Endothelial cell (in vitro differentiated cells): ENCODE measurements around the gene TRIO. TPM values are rescaled to one million over a fixed set of nuclear protein-coding genes. Genes with fewer than 3 reads are reported as not detected.
"Not testable (repeated sequence)": the region's sequence is repeated elsewhere in the genome, so short reads cannot be mapped to it uniquely, and the experiment has no call there.

Experiments
- DNase-seq: peaks from one replicate; pipeline ENCODE4 v3.0.0; 2021; ENCODE audit warnings: low spot score
- H3K27ac Mint-ChIP-seq: one replicate; pipeline ENCODE4 v1.8.0; 2021; ENCODE audit warnings: mixed read lengths, inconsistent platforms; ENCODE audit not compliant: unreplicated experiment
- H3K27me3 Mint-ChIP-seq: one replicate; pipeline ENCODE4 v1.8.0; 2021; ENCODE audit warnings: mild to moderate bottlenecking, moderate library complexity, mixed read lengths, inconsistent platforms; ENCODE audit not compliant: unreplicated experiment
- H3K36me3 Mint-ChIP-seq: one replicate; pipeline ENCODE4 v1.8.0; 2021; ENCODE audit warnings: mild to moderate bottlenecking, low read depth, mixed read lengths, inconsistent platforms; ENCODE audit not compliant: unreplicated experiment
- H3K4me1 Mint-ChIP-seq: one replicate; pipeline ENCODE4 v1.8.0; 2021; ENCODE audit warnings: mild to moderate bottlenecking, mixed read lengths, inconsistent platforms; ENCODE audit not compliant: unreplicated experiment
- H3K4me3 Mint-ChIP-seq: one replicate; pipeline ENCODE4 v1.8.0; 2021; ENCODE audit warnings: mild to moderate bottlenecking, mixed read lengths, inconsistent platforms; ENCODE audit not compliant: unreplicated experiment
- H3K9me3 Mint-ChIP-seq: one replicate; pipeline ENCODE4 v1.8.0; 2021; ENCODE audit warnings: mixed read lengths, inconsistent platforms; ENCODE audit not compliant: unreplicated experiment
- long read RNA-seq: library from polyadenylated mRNA; unstranded; transcript quantifications from one replicate; pipeline ENCODE4 v2.0.0, GENCODE V29; 2020; ENCODE audit not compliant: unreplicated experiment
- total RNA-seq: library from RNA; stranded (reverse); fragmentation: NEBNext Ultra II Directional; extraction: Animal tissue kit (Norgen Biotek cat#: 25700); gene quantifications from one replicate; pipeline ENCODE4 v1.2.1, GENCODE V29; 2021; ENCODE audit not compliant: unreplicated experiment
- TF ChIP-seq, protein P1 (sequence below): fragments of 200-600 bp; sonication (generic); IDR thresholded peaks from one replicate; pipeline ENCODE4 v1.5.0; 2021; ENCODE audit warnings: antibody characterized with exemption; ENCODE audit not compliant: unreplicated experiment

TRIO gene
- 229 TPM for total RNA-seq
- long read RNA-seq, partial matches to known transcripts: 3 of 10 reads
- long read RNA-seq, other reads (novel, unspliced or antisense): 7 of 10 reads

DNA sequence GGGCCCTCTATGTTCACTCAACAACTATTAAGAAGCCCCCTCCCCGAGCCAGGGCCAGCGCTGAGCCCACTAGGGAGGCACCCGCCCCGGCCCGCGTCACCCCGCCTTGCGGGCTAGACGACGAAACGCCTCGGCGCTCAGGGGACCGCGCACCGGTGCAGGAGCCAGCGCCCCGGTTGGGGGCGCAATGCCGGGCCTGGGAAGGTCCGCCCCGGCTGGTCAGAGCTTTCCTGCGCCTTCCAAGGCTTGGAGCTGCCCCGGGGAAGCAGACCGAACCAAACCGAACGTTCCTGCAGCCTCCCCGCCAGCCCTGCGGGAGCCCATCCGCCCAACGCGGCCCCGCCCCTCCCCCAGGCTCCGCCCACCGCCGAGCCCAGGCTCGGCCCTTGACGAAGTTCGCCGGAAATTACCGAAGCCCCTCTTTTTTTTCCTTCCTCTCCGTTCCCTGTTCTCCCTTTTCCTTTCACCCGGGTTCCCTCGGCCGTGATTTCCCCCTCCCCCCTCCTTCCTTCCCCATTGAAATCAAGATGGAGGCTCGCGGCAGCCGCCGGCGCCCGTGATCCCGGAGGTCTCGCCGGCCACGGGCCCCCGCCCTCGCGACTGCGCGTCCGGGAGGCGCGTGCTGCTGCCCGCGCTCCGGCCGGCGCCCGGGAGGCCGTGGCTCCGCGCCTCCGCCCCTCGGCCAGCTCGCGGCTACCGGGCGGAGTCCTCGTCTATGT lies at the start of gene TRIO:
Gene TRIO (plus strand): TSS at position 516 of the 719 bp plus-strand sequence. CDS start 384 bp downstream, outside the sequence.
- Mint-ChIP-seq H3K4me3 (peak within 1 kb of the TSS; percentile 96), H3K36me3 (peaks cover 4% of the 10 kb centered on the region), H3K27me3 (peaks cover 14% of the 10 kb centered on the region), H3K27ac (peak within 1 kb of the TSS; percentile 30), H3K9me3 (no peaks in the 10 kb centered on the region), H3K4me1 (peaks cover 33% of the 10 kb centered on the region)
- peak; percentile 96 for DNase-seq
- TF ChIP-seq, protein P1, sequence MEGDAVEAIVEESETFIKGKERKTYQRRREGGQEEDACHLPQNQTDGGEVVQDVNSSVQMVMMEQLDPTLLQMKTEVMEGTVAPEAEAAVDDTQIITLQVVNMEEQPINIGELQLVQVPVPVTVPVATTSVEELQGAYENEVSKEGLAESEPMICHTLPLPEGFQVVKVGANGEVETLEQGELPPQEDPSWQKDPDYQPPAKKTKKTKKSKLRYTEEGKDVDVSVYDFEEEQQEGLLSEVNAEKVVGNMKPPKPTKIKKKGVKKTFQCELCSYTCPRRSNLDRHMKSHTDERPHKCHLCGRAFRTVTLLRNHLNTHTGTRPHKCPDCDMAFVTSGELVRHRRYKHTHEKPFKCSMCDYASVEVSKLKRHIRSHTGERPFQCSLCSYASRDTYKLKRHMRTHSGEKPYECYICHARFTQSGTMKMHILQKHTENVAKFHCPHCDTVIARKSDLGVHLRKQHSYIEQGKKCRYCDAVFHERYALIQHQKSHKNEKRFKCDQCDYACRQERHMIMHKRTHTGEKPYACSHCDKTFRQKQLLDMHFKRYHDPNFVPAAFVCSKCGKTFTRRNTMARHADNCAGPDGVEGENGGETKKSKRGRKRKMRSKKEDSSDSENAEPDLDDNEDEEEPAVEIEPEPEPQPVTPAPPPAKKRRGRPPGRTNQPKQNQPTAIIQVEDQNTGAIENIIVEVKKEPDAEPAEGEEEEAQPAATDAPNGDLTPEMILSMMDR: peak; percentile 57

DNA sequence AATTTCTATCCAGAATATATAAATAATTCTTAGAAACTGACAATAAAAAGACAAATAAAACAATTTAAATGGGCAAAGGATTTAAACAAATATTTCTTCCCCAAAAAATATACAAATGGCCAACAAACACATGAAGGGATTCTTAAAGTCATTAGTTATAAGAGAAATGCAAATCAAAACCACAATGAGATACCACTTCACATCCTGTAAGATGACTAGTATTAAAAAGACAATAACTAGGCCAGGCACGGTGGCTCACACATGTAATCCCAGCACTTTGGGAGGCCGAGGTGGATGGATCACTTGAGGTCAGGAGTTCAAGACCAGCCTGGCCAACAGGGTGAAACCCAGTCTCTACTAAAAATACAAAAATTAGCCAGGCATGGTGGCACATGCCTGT lies 45.8 kb upstream of the TRIO start:
- not testable (repeated sequence) for H3K27ac Mint-ChIP-seq, H3K36me3 Mint-ChIP-seq, H3K9me3 Mint-ChIP-seq, H3K4me1 Mint-ChIP-seq, DNase-seq, H3K27me3 Mint-ChIP-seq, H3K4me3 Mint-ChIP-seq

DNA sequence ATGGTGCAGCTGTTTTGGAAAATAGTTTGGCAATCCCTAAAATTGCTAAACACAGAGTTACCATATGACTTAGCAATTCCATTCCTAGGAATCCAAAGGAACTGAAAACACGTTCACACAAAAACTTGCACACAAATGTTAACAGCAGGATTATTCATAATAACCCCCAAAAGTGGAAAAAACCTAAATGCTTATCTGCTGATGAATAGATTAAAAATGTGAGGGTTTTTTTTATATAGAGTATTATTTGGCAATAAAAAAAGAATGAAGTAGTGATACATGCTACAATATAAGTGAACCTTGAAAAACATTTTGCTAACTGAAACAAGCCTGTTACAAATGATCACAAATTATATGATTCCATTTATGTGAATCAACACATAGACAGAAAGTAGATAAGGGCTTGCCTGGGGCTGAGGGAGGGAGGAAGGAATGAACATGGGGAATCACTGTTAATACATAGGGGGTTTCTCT lies 45.1 kb upstream of the TRIO start:
- TF ChIP-seq, protein P1: no peak
- H3K9me3 Mint-ChIP-seq: no peaks in the 10 kb centered on the region
- H3K4me3 Mint-ChIP-seq: no peak overlapping the region
- H3K27ac Mint-ChIP-seq: no peak overlapping the region
- no peaks in the 10 kb centered on the region for H3K4me1 Mint-ChIP-seq
- no peaks in the 10 kb centered on the region for H3K27me3 Mint-ChIP-seq
- DNase-seq: no peak
- no peaks in the 10 kb centered on the region for H3K36me3 Mint-ChIP-seq

DNA sequence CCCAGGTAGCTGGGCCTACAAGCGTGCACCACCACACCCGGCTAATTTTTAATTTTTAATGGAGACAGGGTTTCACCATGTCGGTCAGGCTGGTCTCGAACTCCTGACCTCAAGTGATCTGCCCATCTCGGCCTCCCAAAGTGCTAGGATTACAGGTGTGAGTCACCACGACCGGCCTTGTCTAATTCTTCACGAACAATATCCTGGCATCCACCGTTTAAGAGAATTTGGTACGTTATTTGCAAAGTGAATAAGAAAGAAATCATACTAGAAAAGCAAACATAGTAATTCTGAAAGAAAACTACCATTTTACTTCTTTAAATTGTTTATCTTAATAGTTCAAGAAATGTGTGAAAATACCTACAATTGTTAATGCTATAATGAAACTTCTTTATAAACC lies 42.9 kb upstream of the TRIO start:
- Mint-ChIP-seq H3K4me1 (no peaks in the 10 kb centered on the region), H3K4me3 (no peak overlapping the region), H3K9me3 (no peaks in the 10 kb centered on the region), H3K36me3 (no peaks in the 10 kb centered on the region), H3K27me3 (no peaks in the 10 kb centered on the region), H3K27ac (no peak overlapping the region)
- TF ChIP-seq, protein P1: no peak
- no peak for DNase-seq

DNA sequence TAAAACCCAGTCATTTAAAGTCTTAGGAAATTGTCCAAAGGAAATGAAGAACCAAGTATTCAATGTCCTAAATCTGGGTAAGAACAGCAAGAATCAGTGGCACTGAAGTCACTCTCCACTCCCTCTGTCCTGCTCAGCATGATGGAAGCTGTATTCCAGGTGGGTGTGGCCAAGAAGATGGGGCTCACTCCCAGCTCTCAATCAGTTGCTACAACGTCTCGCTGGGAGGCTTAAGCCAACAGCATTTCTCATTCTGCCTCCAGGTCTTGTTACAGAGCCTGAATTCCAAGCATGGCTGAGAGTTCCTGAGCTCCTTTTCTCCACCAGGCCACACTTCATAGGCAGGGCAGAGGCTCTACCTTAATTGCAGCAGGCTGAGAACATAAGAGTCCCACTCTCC lies 41.2 kb upstream of the TRIO start:
- DNase-seq: no peak
- TF ChIP-seq, protein P1: no peak
- Mint-ChIP-seq H3K4me1 (no peaks in the 10 kb centered on the region), H3K27me3 (no peaks in the 10 kb centered on the region), H3K36me3 (no peaks in the 10 kb centered on the region), H3K27ac (no peak overlapping the region), H3K9me3 (no peaks in the 10 kb centered on the region), H3K4me3 (no peak overlapping the region)
